MCF 10A (cell line): Measurements from ENCODE around the gene CCDC88C. TPM values are rescaled to one million over a fixed set of nuclear protein-coding genes. Genes with fewer than 3 reads are reported as not detected.

ENCODE experiments used
- BruUV-seq: library from RNA; stranded (reverse); fragments of 400-500 nt; replicated peaks from 2 replicates; lab custom pipeline; 2021; lab: Mats Ljungman, UMichigan
- CTCF ChIA-PET: fragments of 300-600 bp; sonication (Branson Sonifier 250); formaldehyde crosslinking; extraction: SDS; loops from one replicate; lab custom pipeline; 2021; ENCODE audit warnings: antibody characterized with exemption, inconsistent platforms; lab: Yijun Ruan, JAX
- POLR2A ChIA-PET: fragments of 300-600, 350-650 bp; sonication (Branson Sonifier 250); formaldehyde crosslinking; extraction: SDS; loops from one replicate; lab custom pipeline; 2020; ENCODE audit warnings: antibody characterized with exemption, inconsistent platforms; lab: Yijun Ruan, JAX
- DNase-seq: peaks from one replicate; pipeline ENCODE4 v3.0.0-alpha.2; 2018; ENCODE audit not compliant: unreplicated experiment
- H3K27ac Mint-ChIP-seq: one replicate; pipeline ENCODE4 v1.8.0; 2022; ENCODE audit warnings: mild to moderate bottlenecking, low read depth, mixed read lengths; ENCODE audit not compliant: unreplicated experiment
- H3K27me3 Mint-ChIP-seq: one replicate; pipeline ENCODE4 v1.8.0; 2022; ENCODE audit warnings: mixed read lengths; ENCODE audit not compliant: insufficient read depth, unreplicated experiment
- H3K36me3 Mint-ChIP-seq: one replicate; pipeline ENCODE4 v1.8.0; 2022; ENCODE audit warnings: mild to moderate bottlenecking, moderate library complexity, mixed read lengths; ENCODE audit not compliant: insufficient read depth, unreplicated experiment
- H3K4me1 Mint-ChIP-seq: one replicate; pipeline ENCODE4 v1.8.0; 2022; ENCODE audit warnings: mixed read lengths; ENCODE audit not compliant: insufficient read depth, unreplicated experiment
- H3K4me3 Mint-ChIP-seq: one replicate; pipeline ENCODE4 v1.8.0; 2022; ENCODE audit warnings: mild to moderate bottlenecking, moderate library complexity, mixed read lengths; ENCODE audit not compliant: unreplicated experiment
- H3K9me3 Mint-ChIP-seq: one replicate; pipeline ENCODE4 v1.8.0; 2022; ENCODE audit warnings: mixed read lengths; ENCODE audit not compliant: unreplicated experiment
- CTCF ChIP-seq: fragments of 200-600 bp; IDR thresholded peaks from one replicate; pipeline ENCODE4 v1.8.0; 2022; ENCODE audit warnings: antibody characterized with exemption, mild to moderate bottlenecking; ENCODE audit not compliant: unreplicated experiment
- intact Hi-C: fragments of 100-400 bp; cut with micrococcal nuclease; formaldehyde crosslinking; loops from 2 replicates; pipeline ENCODE4 v1.14.1; 2022
- total RNA-seq: library from RNA; stranded (reverse); gene quantifications from 2 replicates; pipeline ENCODE4 v1.2.3, GENCODE V29; 2022

The CCDC88C gene
- total RNA-seq, 1 experiment from 2014 or later: 19.7 TPM

- no TSS peak for BruUV-seq
- peaks cover 5% of the 10 kb centered on the region for H3K36me3 Mint-ChIP-seq
- H3K27ac Mint-ChIP-seq: no peak overlapping the region
- DNase-seq: no peak
- ChIA-PET CTCF (interaction anchor here (0.5 to 1.2 kb wide), 2 partner anchors 12 to 100 kb away, joined by 3 read pairs; no protein-coding TSS in a partner anchor), POLR2A (no interaction called here)
- no peaks in the 10 kb centered on the region for H3K9me3 Mint-ChIP-seq
- H3K27me3 Mint-ChIP-seq: no peaks in the 10 kb centered on the region
- H3K4me3 Mint-ChIP-seq: no peak overlapping the region
- H3K4me1 Mint-ChIP-seq: peaks cover 2% of the 10 kb centered on the region
- intact Hi-C loops: no loop called here
- no peak for TF ChIP-seq CTCF
Observed at GRCh38 chr14:91405724-91406435, 11.7 kb downstream of the CCDC88C start.

GRCh38 chr14:91405241-91405721, 12.3 kb downstream of the CCDC88C start:
- no TSS peak for BruUV-seq
- no peak for DNase-seq
- POLR2A ChIA-PET: no interaction called here
- H3K4me3 Mint-ChIP-seq: no peak overlapping the region
- no peaks in the 10 kb centered on the region for H3K9me3 Mint-ChIP-seq
- no peaks in the 10 kb centered on the region for H3K27me3 Mint-ChIP-seq
- CTCF ChIA-PET: interaction anchor here (0.5 kb wide), 1 partner anchor 100 kb away, joined by 3 read pairs; no protein-coding TSS in a partner anchor
- no peak for TF ChIP-seq CTCF
- intact Hi-C loops: no loop called here
- peaks cover 8% of the 10 kb centered on the region for H3K4me1 Mint-ChIP-seq
- no peak overlapping the region for H3K27ac Mint-ChIP-seq
- H3K36me3 Mint-ChIP-seq: peaks cover 4% of the 10 kb centered on the region

- no peak for TF ChIP-seq CTCF
- intact Hi-C loops: no loop called here
- no peaks in the 10 kb centered on the region for H3K27me3 Mint-ChIP-seq
- no peak for DNase-seq
- H3K4me3 Mint-ChIP-seq: no peak overlapping the region
- ChIA-PET CTCF (no interaction called here), POLR2A (interaction anchor here (1.2 to 2.5 kb wide), 2 partner anchors 12 to 14 kb away, joined by 3 to 8 read pairs; partner anchors contain the start of gene CCDC88C)
- H3K4me1 Mint-ChIP-seq: peaks cover 11% of the 10 kb centered on the region
- H3K9me3 Mint-ChIP-seq: no peaks in the 10 kb centered on the region
- peaks cover 4% of the 10 kb centered on the region for H3K36me3 Mint-ChIP-seq
- H3K27ac Mint-ChIP-seq: peak overlapping the region; percentile 2
- BruUV-seq: no TSS peak
Observed at GRCh38 chr14:91402771-91403600, 14.6 kb downstream of the CCDC88C start.

GRCh38 chr14:91402348-91402747, 15.3 kb downstream of the CCDC88C start:
- intact Hi-C loops: no loop called here
- H3K27ac Mint-ChIP-seq: peak overlapping the region; percentile 2
- POLR2A ChIA-PET: interaction anchor here (0.8 to 2.5 kb wide), 3 partner anchors 9 to 15 kb away, joined by 3 to 8 read pairs (median 3); partner anchors contain the start of gene CCDC88C
- CTCF ChIA-PET: interaction anchor here (1.2 kb wide), 1 partner anchor 32 kb away, joined by 3 read pairs; no protein-coding TSS in a partner anchor
- H3K27me3 Mint-ChIP-seq: no peaks in the 10 kb centered on the region
- H3K36me3 Mint-ChIP-seq: peaks cover 4% of the 10 kb centered on the region
- no peaks in the 10 kb centered on the region for H3K9me3 Mint-ChIP-seq
- no peak for TF ChIP-seq CTCF
- H3K4me1 Mint-ChIP-seq: peaks cover 17% of the 10 kb centered on the region
- no peak for DNase-seq
- no TSS peak for BruUV-seq
- H3K4me3 Mint-ChIP-seq: no peak overlapping the region
